ENCODE measurements around the gene MAL.

DNA sequence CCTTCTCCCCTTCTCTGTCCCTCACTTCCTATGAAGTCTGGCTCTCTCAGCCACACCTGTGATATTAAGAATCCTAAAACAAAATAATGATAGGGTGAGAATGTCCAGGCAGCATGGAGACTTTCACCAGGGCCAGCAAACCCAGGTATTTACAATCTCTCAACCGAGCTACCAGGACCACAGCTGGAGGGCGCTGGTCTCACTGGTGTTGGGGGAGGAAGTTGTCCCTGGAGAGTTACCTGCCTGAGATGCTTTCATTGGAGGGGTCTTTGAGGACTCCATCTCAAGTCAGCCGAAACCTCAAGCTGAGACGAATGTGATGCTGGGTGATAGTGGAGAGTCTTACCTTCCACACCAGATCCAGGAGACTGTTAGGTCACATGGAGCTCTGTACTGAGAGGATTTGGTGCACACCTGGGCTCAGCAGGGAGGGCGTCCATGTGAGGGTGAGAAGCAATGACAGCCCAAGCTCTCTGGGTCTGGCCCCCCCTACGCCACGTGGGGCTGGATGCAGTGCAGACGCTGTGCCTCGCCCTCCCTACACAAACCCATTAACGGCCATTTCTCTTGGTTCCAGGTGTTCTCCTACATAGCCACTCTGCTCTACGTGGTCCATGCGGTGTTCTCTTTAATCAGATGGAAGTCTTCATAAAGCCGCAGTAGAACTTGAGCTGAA lies 27.4 kb downstream of the MAL start:
- no peak for TF ChIP-seq EP300 (conservative IDR thresholded peaks at IDR 0.05; ENCODE audit: poor library complexity, severe bottlenecking)
- TF ChIP-seq TAF1 (IDR thresholded peaks at IDR 0.05; ENCODE audit: low read depth), result no peak
- TF ChIP-seq, protein P1, sequence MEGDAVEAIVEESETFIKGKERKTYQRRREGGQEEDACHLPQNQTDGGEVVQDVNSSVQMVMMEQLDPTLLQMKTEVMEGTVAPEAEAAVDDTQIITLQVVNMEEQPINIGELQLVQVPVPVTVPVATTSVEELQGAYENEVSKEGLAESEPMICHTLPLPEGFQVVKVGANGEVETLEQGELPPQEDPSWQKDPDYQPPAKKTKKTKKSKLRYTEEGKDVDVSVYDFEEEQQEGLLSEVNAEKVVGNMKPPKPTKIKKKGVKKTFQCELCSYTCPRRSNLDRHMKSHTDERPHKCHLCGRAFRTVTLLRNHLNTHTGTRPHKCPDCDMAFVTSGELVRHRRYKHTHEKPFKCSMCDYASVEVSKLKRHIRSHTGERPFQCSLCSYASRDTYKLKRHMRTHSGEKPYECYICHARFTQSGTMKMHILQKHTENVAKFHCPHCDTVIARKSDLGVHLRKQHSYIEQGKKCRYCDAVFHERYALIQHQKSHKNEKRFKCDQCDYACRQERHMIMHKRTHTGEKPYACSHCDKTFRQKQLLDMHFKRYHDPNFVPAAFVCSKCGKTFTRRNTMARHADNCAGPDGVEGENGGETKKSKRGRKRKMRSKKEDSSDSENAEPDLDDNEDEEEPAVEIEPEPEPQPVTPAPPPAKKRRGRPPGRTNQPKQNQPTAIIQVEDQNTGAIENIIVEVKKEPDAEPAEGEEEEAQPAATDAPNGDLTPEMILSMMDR (IDR thresholded peaks at IDR 0.05; ENCODE audit: poor library complexity, severe bottlenecking), result no peak
- TF ChIP-seq, protein P2, sequence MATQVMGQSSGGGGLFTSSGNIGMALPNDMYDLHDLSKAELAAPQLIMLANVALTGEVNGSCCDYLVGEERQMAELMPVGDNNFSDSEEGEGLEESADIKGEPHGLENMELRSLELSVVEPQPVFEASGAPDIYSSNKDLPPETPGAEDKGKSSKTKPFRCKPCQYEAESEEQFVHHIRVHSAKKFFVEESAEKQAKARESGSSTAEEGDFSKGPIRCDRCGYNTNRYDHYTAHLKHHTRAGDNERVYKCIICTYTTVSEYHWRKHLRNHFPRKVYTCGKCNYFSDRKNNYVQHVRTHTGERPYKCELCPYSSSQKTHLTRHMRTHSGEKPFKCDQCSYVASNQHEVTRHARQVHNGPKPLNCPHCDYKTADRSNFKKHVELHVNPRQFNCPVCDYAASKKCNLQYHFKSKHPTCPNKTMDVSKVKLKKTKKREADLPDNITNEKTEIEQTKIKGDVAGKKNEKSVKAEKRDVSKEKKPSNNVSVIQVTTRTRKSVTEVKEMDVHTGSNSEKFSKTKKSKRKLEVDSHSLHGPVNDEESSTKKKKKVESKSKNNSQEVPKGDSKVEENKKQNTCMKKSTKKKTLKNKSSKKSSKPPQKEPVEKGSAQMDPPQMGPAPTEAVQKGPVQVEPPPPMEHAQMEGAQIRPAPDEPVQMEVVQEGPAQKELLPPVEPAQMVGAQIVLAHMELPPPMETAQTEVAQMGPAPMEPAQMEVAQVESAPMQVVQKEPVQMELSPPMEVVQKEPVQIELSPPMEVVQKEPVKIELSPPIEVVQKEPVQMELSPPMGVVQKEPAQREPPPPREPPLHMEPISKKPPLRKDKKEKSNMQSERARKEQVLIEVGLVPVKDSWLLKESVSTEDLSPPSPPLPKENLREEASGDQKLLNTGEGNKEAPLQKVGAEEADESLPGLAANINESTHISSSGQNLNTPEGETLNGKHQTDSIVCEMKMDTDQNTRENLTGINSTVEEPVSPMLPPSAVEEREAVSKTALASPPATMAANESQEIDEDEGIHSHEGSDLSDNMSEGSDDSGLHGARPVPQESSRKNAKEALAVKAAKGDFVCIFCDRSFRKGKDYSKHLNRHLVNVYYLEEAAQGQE (IDR thresholded peaks at IDR 0.05; ENCODE audit: borderline replicate concordance), result no peak

All from neural cell (in vitro differentiated cells).